GM18909 (cell line): ENCODE results near the gene LPP.

Source experiments
- ATAC-seq: cut with Tn5 transposase; IDR thresholded peaks from one replicate; pipeline ENCODE4 v1.9.1; 2021; ENCODE audit warnings: mild to moderate bottlenecking; ENCODE audit not compliant: unreplicated experiment, poor library complexity

Gene LPP

GRCh38 chr3:188671971-188672370 lies 518.0 kb downstream of the LPP start:
- ATAC-seq, result no peak

- ATAC-seq, result no peak
These were observed 518.9 kb downstream of the LPP start for GRCh38 chr3:188672840-188673239.

GRCh38 chr3:188673646-188674186 lies 519.8 kb downstream of the LPP start:
- no peak for ATAC-seq

- ATAC-seq, result no peak
These were observed 520.6 kb downstream of the LPP start for GRCh38 chr3:188674595-188674994.

- no peak for ATAC-seq
These were observed 523.4 kb downstream of the LPP start for GRCh38 chr3:188677344-188677743.

- no peak for ATAC-seq
These were observed 526.2 kb downstream of the LPP start for GRCh38 chr3:188680189-188680588.

- ATAC-seq, result no peak
These were observed 526.6 kb downstream of the LPP start for GRCh38 chr3:188680605-188681004.

- no peak for ATAC-seq
These were observed 528.4 kb downstream of the LPP start for GRCh38 chr3:188682316-188682715.

GRCh38 chr3:188683032-188683521 lies 529.1 kb downstream of the LPP start:
- ATAC-seq, result no peak

- no peak for ATAC-seq
These were observed 530.3 kb downstream of the LPP start for GRCh38 chr3:188684276-188684675.

GRCh38 chr3:188685789-188686188 lies 531.8 kb downstream of the LPP start:
- no peak for ATAC-seq

GRCh38 chr3:188686324-188686723 lies 532.4 kb downstream of the LPP start:
- no peak for ATAC-seq

- ATAC-seq, result no peak
These were observed 533.4 kb downstream of the LPP start for GRCh38 chr3:188687389-188687788.

GRCh38 chr3:188689101-188689574 lies 535.2 kb downstream of the LPP start:
- ATAC-seq, result no peak

GRCh38 chr3:188690064-188690463 lies 536.1 kb downstream of the LPP start:
- no peak for ATAC-seq

- no peak for ATAC-seq
These were observed 537.0 kb downstream of the LPP start for GRCh38 chr3:188691004-188691403.

- ATAC-seq, result no peak
These were observed 537.7 kb downstream of the LPP start for GRCh38 chr3:188691665-188692064.

GRCh38 chr3:188692700-188693099 lies 538.7 kb downstream of the LPP start:
- ATAC-seq, result no peak

- no peak for ATAC-seq
These were observed 539.5 kb downstream of the LPP start for GRCh38 chr3:188693435-188693834.

- no peak for ATAC-seq
These were observed 541.3 kb downstream of the LPP start for GRCh38 chr3:188695241-188695640.

- peak; percentile 87 for ATAC-seq
These were observed 543.2 kb downstream of the LPP start for GRCh38 chr3:188697127-188697526.

GRCh38 chr3:188698436-188698835 lies 544.5 kb downstream of the LPP start:
- ATAC-seq, result no peak

GRCh38 chr3:188700501-188700900 lies 546.5 kb downstream of the LPP start:
- ATAC-seq, result no peak
